ENCODE results near the gene EHBP1L1.

The EHBP1L1 gene

DNA sequence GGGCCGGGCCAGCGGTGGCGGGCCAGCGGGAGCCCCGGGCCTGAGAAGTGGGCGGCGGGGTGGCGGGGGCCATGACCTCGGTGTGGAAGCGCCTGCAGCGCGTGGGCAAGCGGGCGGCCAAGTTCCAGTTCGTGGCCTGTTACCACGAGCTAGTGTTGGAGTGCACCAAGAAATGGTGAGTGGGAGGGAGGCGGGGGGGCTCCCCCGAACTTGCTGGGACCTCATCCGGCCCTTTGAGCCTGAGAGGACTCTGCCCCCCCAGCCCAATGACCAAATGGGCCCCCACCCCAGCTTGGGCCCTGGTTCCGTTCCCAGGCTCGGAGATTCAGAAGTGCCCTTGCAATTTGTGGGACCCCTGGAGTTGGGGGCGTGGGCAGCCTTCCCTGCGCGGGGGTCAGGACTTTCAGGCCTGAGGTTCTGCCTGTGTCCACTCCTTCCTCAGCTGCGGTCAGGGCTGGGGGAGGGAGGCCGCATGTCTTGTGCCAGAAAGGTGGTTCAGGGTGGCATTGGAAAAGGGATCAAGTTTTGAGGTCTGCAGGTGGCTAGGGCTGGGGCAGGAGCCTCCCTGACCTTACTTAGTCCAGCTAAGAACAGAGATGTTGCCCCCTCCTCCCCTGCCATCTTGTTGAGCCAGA is 496 bp downstream of the EHBP1L1 start:
- TF ChIP-seq CTCF (IDR thresholded peaks at IDR 0.05), result no peak
- no peak for DNase-seq (ENCODE audit: low spot score)
- Histone ChIP-seq H3K4me3 (peak overlapping the region; percentile 98), H3K27ac (peak overlapping the region; percentile 98 to 100)

DNA sequence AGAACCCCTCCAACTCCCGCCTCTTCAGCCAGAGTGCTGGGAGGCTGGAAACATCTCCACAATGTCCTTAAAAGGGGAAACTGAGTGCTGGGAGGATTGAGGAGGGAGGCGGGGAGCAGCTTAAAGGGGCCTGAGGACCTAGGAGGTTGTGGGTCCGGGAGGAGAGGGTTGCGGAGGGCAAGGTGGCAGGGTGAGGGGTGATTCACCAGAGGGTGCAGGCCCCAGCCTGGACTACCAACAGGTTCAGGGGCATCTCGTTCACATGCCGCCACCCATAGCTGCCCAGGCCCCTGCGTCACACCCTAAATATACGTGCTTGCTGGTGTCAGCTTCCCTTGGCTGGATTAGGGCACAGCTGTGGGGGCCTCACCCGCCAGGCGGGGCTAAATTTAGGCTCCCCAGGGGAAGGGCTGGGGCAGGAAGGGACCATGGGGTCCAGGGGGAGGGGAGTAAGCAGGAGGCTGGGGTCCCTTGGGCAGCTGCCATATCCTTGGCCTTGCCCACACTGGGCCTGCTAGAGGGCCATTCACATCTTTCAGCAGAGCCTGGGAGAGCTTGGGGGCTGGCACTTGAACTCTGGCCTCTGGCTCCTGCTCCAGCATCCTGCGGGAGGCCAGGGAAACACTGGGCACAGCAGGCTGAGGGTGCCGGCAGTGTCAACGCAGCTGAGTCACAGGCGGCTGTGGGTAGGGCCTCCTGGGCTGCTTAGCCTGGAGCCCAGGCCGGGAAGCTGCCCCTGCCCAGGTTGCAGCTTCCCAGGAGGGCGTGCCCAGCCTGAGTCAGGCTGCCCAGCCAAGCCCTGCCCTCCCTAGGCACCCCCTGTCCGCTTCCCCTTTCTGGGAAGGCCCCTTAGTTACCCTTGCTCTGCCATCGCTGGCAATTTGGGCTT is 1.3 kb downstream of the EHBP1L1 start:
- peak overlapping the region; percentile 98 for H3K4me3 ChIP-seq
- peak overlapping the region; percentile 98 to 100 for H3K27ac ChIP-seq
- no peak for TF ChIP-seq CTCF (IDR thresholded peaks at IDR 0.05)
- peak; percentile 93 for DNase-seq (ENCODE audit: low spot score)

DNA sequence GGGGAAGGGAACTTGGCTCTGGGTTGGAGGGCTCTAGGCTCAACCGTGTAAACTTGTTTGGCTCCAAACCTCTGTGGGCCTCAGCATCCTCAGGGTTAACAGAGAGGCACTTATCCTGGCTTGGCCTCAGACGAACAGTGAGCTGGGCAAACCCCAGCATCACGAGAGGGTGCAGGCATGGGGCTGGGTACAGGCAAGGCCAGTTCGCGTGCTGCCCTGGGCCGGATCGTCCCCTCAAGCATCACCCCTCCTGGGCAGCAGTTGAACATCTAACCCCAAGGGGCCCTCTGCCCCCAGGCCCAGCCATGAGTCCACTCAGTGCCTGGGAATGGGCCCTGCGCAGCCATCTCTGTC is 1.9 kb downstream of the EHBP1L1 start:
- Histone ChIP-seq H3K4me3 (peak overlapping the region; percentile 98), H3K27ac (peak overlapping the region; percentile 98 to 100)
- no peak for TF ChIP-seq CTCF (IDR thresholded peaks at IDR 0.05)
- no peak for DNase-seq (ENCODE audit: low spot score)

DNA sequence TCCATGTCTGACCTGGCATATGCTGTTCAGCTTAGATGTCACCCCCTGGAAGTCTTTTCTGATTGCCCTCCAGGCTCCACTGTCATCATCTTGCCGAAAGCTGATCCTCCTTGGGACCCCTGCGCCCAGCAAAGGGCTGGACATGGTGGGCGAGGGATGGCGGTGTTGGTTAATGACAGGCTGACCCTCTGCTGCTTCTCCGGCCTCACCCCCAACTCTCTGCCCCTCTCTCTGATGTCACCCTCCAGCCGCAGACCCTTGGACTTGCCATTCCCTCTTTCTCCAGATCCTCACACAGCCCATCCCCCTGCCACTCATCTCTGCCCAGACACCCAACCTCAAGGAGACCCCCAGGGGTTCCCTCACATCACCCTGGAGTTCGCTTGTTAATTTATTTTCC is 2.3 kb downstream of the EHBP1L1 start:
- no peak for TF ChIP-seq CTCF (IDR thresholded peaks at IDR 0.05)
- peak overlapping the region; percentile 98 to 100 for H3K27ac ChIP-seq
- H3K4me3 ChIP-seq, result peak overlapping the region; percentile 98

DNA sequence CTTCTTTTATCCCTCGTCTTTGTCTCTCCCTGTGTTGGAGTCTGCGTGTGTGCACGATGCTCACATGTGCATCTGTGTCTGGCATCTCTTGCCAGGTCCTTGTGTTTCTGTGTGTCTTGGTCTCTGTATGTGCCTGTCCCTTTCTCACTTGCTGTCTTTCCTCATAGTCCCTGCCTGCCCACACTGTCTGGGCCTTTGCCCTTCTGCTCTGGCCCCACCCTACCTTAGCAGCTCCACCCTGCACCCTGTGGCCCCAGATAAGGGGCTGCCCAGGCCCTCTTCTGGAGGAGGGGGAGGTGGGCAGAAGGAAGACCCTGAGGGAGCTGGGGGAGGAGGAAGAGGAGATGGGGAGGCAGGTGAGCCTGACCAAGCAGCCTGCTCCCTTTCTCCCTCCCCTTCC is 2.8 kb downstream of the EHBP1L1 start:
- no peak for TF ChIP-seq CTCF (IDR thresholded peaks at IDR 0.05)
- DNase-seq (ENCODE audit: low spot score), result no peak
- peak overlapping the region; percentile 13 for H3K4me3 ChIP-seq
- peak overlapping the region; percentile 98 to 100 for H3K27ac ChIP-seq

More for the DNA sequence above, 2.3 kb downstream of the EHBP1L1 start:
- DNase-seq (ENCODE audit: low spot score), result no peak

DNA sequence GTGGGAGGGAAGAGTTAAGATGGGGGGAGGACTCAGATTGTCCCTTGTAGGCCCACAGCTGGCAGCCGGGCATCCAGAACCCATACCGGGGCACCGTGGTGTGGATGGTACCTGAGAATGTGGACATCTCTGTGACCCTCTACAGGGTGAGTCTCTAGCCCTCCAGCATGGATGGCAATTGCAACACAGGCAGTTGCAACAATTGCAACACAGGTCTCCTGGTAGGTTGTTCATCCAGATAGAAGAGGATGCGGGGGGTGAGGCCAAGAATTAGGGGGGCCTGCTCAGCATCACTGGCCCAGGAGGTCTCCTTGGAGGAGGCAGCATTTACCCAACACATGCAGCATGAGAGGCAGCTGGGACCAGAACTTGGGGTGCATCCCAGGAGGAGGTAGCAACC is 3.4 kb downstream of the EHBP1L1 start:
- peak overlapping the region in 1 of 2 donors; percentile 100 for H3K27ac ChIP-seq
- no peak for DNase-seq (ENCODE audit: low spot score)
- no peak for TF ChIP-seq CTCF (IDR thresholded peaks at IDR 0.05)

More for the DNA sequence above, 3.4 kb downstream of the EHBP1L1 start:
- no peak overlapping the region for H3K4me3 ChIP-seq
